GM21360 (cell line): ENCODE results near the gene PIH1D1.
"Not testable (repeated sequence)": the region's sequence is repeated elsewhere in the genome, so short reads cannot be mapped to it uniquely, and the experiment has no call there.

Experiments
- ATAC-seq: cut with Tn5 transposase; IDR thresholded peaks from one replicate; pipeline ENCODE4 v1.9.1; 2021; ENCODE audit warnings: mild to moderate bottlenecking, moderate library complexity; ENCODE audit not compliant: unreplicated experiment

The PIH1D1 gene

GRCh38 chr19:49481020-49481683, 29.5 kb upstream of the PIH1D1 start:
- ATAC-seq = no peak

- ATAC-seq = no peak
Observed at GRCh38 chr19:49479975-49480628, 28.5 kb upstream of the PIH1D1 start.

GRCh38 chr19:49475995-49476880, 24.6 kb upstream of the PIH1D1 start:
- ATAC-seq = no peak

GRCh38 chr19:49475191-49475917, 23.7 kb upstream of the PIH1D1 start:
- no peak for ATAC-seq

GRCh38 chr19:49474542-49474924, 22.9 kb upstream of the PIH1D1 start:
- ATAC-seq = no peak

- ATAC-seq = peak; percentile 49
Observed at GRCh38 chr19:49473868-49474541, 22.4 kb upstream of the PIH1D1 start, which contains the start of gene FLT3LG. Gene FLT3LG, plus strand, starts transcription at chr19:49474215. Its CDS starts 425 bp downstream, at chr19:49474640.

GRCh38 chr19:49473501-49473867, 21.9 kb upstream of the PIH1D1 start:
- ATAC-seq = not testable (repeated sequence)

GRCh38 chr19:49472936-49473335, 21.3 kb upstream of the PIH1D1 start:
- no peak for ATAC-seq

GRCh38 chr19:49470615-49470978, 19.0 kb upstream of the PIH1D1 start:
- ATAC-seq = no peak

- ATAC-seq = no peak
Observed at GRCh38 chr19:49469828-49470614, 18.4 kb upstream of the PIH1D1 start.

- ATAC-seq = peak; percentile 38
Observed at GRCh38 chr19:49468746-49469447, 17.3 kb upstream of the PIH1D1 start.

- no peak for ATAC-seq
Observed at GRCh38 chr19:49468199-49468598, 16.6 kb upstream of the PIH1D1 start.

- ATAC-seq = no peak
Observed at GRCh38 chr19:49465371-49465770, 13.8 kb upstream of the PIH1D1 start.

- ATAC-seq = no peak
Observed at GRCh38 chr19:49463960-49464740, 12.5 kb upstream of the PIH1D1 start.

- ATAC-seq = no peak
Observed at GRCh38 chr19:49462492-49462891, 10.9 kb upstream of the PIH1D1 start.

GRCh38 chr19:49461656-49462055, 10.0 kb upstream of the PIH1D1 start:
- ATAC-seq = no peak

GRCh38 chr19:49461130-49461529, 9.5 kb upstream of the PIH1D1 start:
- not testable (repeated sequence) for ATAC-seq

GRCh38 chr19:49459388-49459787, 7.8 kb upstream of the PIH1D1 start:
- no peak for ATAC-seq
